Body of pancreas (tissue), 4 donors: Measurements from ENCODE around the gene ANXA3. TPM values are rescaled to one million over a fixed set of nuclear protein-coding genes. Genes with fewer than 3 reads are reported as not detected.

Source experiments
- ATAC-seq: fragments of 150-250 bp; one replicate; pipeline ENCODE4 v1.9.1; 2016
- DNase-seq, 4 donors: peaks; one replicate each; pipeline ENCODE4 v3.0.0-alpha.2; 2019
- H3K27ac ChIP-seq, 4 donors: fragments of 200-600 bp; sonication (generic); 1 replicate in 3 of 4; 2 replicates in 1 of 4; pipeline versions ENCODE4 v1.5.1 to v1.6.1; 2016 to 2019; ENCODE audit warnings: mild to moderate bottlenecking in 1 of 4, mixed read lengths in 1 of 4, moderate library complexity in 1 of 4
- H3K27me3 ChIP-seq, 2 donors: fragments of 200-600 bp; sonication (generic); one replicate each; pipeline ENCODE4 v1.6.0; 2016; ENCODE audit warnings: mild to moderate bottlenecking in 1 of 2
- H3K36me3 ChIP-seq, 2 donors: fragments of 200-600 bp; sonication (generic); replicated peaks in 1 of 2; 2 replicates each; pipeline ENCODE4 v1.5.1; 2016; ENCODE audit warnings: low read depth in 2 of 2; ENCODE audit not compliant: insufficient read depth in 1 of 2
- H3K4me1 ChIP-seq: fragments of 200-600 bp; sonication (generic); one replicate; pipeline ENCODE4 v1.6.0; 2016
- H3K4me3 ChIP-seq, 2 donors: fragments of 200-600 bp; sonication (generic); 1 replicate in 1 of 2; 2 replicates in 1 of 2; pipeline ENCODE4 v1.5.1; 2016 to 2019
- H3K9me3 ChIP-seq, 3 donors: fragments of 200-600 bp; sonication (generic); 1 replicate in 2 of 3; 2 replicates in 1 of 3; pipeline ENCODE4 v1.5.1; 2016
- CTCF ChIP-seq, 7 experiments: fragments of 450-650 bp in 4 of 7; fragments of 200-600 bp in 3 of 7; sonication (generic) in 3 of 7; IDR thresholded peaks; one replicate each; pipeline ENCODE4 v1.5.1; 2016 to 2019; ENCODE audit warnings: antibody characterized with exemption in 7 of 7
- POLR2A ChIP-seq, 3 donors: fragments of 450-650 bp; IDR thresholded peaks; one replicate each; pipeline ENCODE4 v1.6.1; 2016; ENCODE audit warnings: antibody characterized with exemption in 3 of 3, mild to moderate bottlenecking in 2 of 3
- WGBS, 2 donors: methylation state at CpG; one replicate each; pipeline ENCODE4 v1.1.5; 2017; 5-methylcytosine and 5-hydroxymethylcytosine counted together
- intact Hi-C: fragments of 100-400 bp; cut with DNase I; formaldehyde crosslinking; loops from one replicate; pipeline ENCODE4 v1.15.1; 2023
- total RNA-seq, 2 donors: library from RNA; depleted of rRNA; stranded (reverse); fragments of >200 nt; gene quantifications; one replicate each; pipeline ENCODE4 v1.1.0, GENCODE V29; 2016

The ANXA3 gene
- total RNA-seq, 2 donors from 2014 or later: 35.9 to 65.1 TPM

GRCh38 chr4:78581618-78582017 is 30.0 kb downstream of the ANXA3 start:
- Histone ChIP-seq H3K27me3 (no peaks in the 10 kb centered on the region), H3K4me3 (no peak overlapping the region), H3K27ac (no peak overlapping the region), H3K9me3 (no peaks in the 10 kb centered on the region), H3K4me1 (no peaks in the 10 kb centered on the region), H3K36me3 (no peaks in the 10 kb centered on the region)
- TF ChIP-seq POLR2A (IDR thresholded peaks at IDR 0.05) (no peak), CTCF (IDR thresholded peaks at IDR 0.05) (no peak)
- ATAC-seq (no peak), DNase-seq (peak in 1 of 4 donors; percentile 35)
- WGBS, 2 donors: 67 to 70% methylated on average over 3 of the region's 3 CpGs
- intact Hi-C loops: no loop called here

GRCh38 chr4:78584863-78585547 is 33.4 kb downstream of the ANXA3 start:
- DNase-seq (no peak), ATAC-seq (no peak)
- intact Hi-C loops: no loop called here
- no peak for TF ChIP-seq POLR2A (IDR thresholded peaks at IDR 0.05)
- TF ChIP-seq CTCF (IDR thresholded peaks at IDR 0.05): no peak
- Histone ChIP-seq H3K27ac (no peak overlapping the region), H3K27me3 (no peaks in the 10 kb centered on the region), H3K4me1 (no peaks in the 10 kb centered on the region), H3K9me3 (no peaks in the 10 kb centered on the region), H3K36me3 (no peaks in the 10 kb centered on the region), H3K4me3 (no peak overlapping the region)
- 83 to 93% methylated on average over 4 of the region's 4 CpGs for WGBS, 2 donors

GRCh38 chr4:78585633-78586032 is 34.1 kb downstream of the ANXA3 start:
- no peak for ATAC-seq

GRCh38 chr4:78588894-78589545 is 37.5 kb downstream of the ANXA3 start:
- Histone ChIP-seq H3K27ac (no peak overlapping the region), H3K4me3 (no peak overlapping the region), H3K9me3 (no peaks in the 10 kb centered on the region), H3K36me3 (no peaks in the 10 kb centered on the region), H3K27me3 (no peaks in the 10 kb centered on the region), H3K4me1 (peaks cover 7% of the 10 kb centered on the region)
- intact Hi-C loops: no loop called here
- 66 to 74% methylated on average over 4 of the region's 4 CpGs for WGBS, 2 donors
- TF ChIP-seq POLR2A (IDR thresholded peaks at IDR 0.05) (no peak), CTCF (IDR thresholded peaks at IDR 0.05) (no peak)
- ATAC-seq (no peak), DNase-seq (no peak)

More at GRCh38 chr4:78585633-78586032, 34.1 kb downstream of the ANXA3 start:
- no peaks in the 10 kb centered on the region for H3K27me3 ChIP-seq
- H3K27ac ChIP-seq: no peak overlapping the region
- no peaks in the 10 kb centered on the region for H3K4me1 ChIP-seq
- no peak overlapping the region for H3K4me3 ChIP-seq
- intact Hi-C loops: no loop called here
- H3K36me3 ChIP-seq: no peaks in the 10 kb centered on the region
- no peaks in the 10 kb centered on the region for H3K9me3 ChIP-seq
- no peak for DNase-seq
- no peak for TF ChIP-seq POLR2A (IDR thresholded peaks at IDR 0.05)
- no peak for TF ChIP-seq CTCF (IDR thresholded peaks at IDR 0.05)
- WGBS, 2 donors: 26 to 33% methylated on average over 1 of the region's 1 CpG
